ENCODE data around the gene ASTN2.

DNA sequence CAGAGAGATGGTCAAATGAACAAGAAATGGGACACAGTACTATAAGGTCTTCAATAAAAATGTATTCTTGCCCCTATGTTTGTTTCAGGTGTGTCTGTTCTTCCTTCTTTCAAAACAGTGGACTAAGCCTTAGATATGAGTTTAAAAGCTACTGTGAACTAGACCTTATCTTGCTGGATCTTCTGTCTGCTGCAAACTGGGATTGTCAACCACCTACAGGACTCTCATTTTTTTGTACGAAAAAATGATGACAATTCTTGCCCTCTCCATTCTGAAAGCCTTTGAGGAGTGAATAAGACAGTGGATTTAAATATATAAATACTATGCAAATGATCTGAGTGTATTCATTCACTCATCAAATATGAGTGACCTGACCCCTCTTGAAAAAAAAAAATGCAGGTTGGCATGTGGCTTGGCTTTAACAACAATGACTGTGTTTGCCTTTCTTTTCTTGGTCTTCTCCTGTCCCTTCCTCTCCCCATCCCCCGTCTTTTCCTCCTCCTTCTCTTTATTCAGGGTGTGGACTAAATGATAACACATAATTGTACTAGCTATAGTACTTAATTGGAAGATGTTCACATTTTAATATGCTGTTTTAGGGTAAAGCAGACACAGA is 963.2 kb downstream of the ASTN2 start:
- TF ChIP-seq, protein P1, sequence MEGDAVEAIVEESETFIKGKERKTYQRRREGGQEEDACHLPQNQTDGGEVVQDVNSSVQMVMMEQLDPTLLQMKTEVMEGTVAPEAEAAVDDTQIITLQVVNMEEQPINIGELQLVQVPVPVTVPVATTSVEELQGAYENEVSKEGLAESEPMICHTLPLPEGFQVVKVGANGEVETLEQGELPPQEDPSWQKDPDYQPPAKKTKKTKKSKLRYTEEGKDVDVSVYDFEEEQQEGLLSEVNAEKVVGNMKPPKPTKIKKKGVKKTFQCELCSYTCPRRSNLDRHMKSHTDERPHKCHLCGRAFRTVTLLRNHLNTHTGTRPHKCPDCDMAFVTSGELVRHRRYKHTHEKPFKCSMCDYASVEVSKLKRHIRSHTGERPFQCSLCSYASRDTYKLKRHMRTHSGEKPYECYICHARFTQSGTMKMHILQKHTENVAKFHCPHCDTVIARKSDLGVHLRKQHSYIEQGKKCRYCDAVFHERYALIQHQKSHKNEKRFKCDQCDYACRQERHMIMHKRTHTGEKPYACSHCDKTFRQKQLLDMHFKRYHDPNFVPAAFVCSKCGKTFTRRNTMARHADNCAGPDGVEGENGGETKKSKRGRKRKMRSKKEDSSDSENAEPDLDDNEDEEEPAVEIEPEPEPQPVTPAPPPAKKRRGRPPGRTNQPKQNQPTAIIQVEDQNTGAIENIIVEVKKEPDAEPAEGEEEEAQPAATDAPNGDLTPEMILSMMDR (IDR thresholded peaks at IDR 0.05 in 2 of 3, conservative IDR thresholded peaks at IDR 0.05 in 1 of 3; ENCODE audit: borderline replicate concordance in 1 of 3, insufficient read depth in 1 of 3, low read depth in 2 of 3, low read length in 2 of 3) = no peak
- TF ChIP-seq EZH2phosphoT487 (IDR thresholded peaks at IDR 0.05; ENCODE audit: borderline replicate concordance) (no peak), ZBTB33 (IDR thresholded peaks at IDR 0.05; ENCODE audit: extremely low read depth, insufficient replicate concordance, low read length) (no peak), POLR2A (IDR thresholded peaks at IDR 0.05; ENCODE audit: borderline replicate concordance, extremely low read depth, insufficient read depth, insufficient read length) (no peak), CEBPB (IDR thresholded peaks at IDR 0.05; ENCODE audit: low read depth) (no peak), EZH2 (IDR thresholded peaks at IDR 0.05) (no peak), SRF (IDR thresholded peaks at IDR 0.05; ENCODE audit: low read depth) (no peak), CBX3 (IDR thresholded peaks at IDR 0.05; ENCODE audit: low read depth) (no peak), SIN3A (IDR thresholded peaks at IDR 0.05; ENCODE audit: low read depth) (no peak), RAD21 (IDR thresholded peaks at IDR 0.05; ENCODE audit: low read depth) (no peak)
